DOHH2 (cell line): ENCODE data around the gene TAL2.

Experiments used
- H3F3A ChIP-seq: fragments of 200-600 bp; sonication (generic), shearing (Covaris generic); 2 replicates; pipeline ENCODE4 v1.6.0; 2016; ENCODE audit warnings: antibody characterized with exemption, mild to moderate bottlenecking; ENCODE audit not compliant: control insufficient read depth, insufficient read depth
- H3K27ac ChIP-seq: fragments of 200-600 bp; sonication (generic); 2 replicates; pipeline ENCODE4 v1.5.1; 2014; ENCODE audit warnings: low read depth, mild to moderate bottlenecking, low read length, moderate library complexity
- H3K27me3 ChIP-seq: fragments of 200-600 bp; sonication (generic); 2 replicates; pipeline ENCODE4 v1.6.1; 2014; ENCODE audit warnings: mild to moderate bottlenecking, low read length, mixed read lengths; ENCODE audit not compliant: control insufficient read depth
- H3K36me3 ChIP-seq: fragments of 200-600 bp; sonication (generic); 2 replicates; pipeline ENCODE4 v1.6.1; 2014; ENCODE audit warnings: mild to moderate bottlenecking, low read length, moderate library complexity, mixed read lengths; ENCODE audit not compliant: control insufficient read depth
- H3K4me1 ChIP-seq: fragments of 200-600 bp; sonication (generic); 2 replicates; pipeline ENCODE4 v1.6.1; 2014; ENCODE audit warnings: mild to moderate bottlenecking, low read length, mixed read lengths; ENCODE audit not compliant: control insufficient read depth
- H3K4me2 ChIP-seq: fragments of 200-600 bp; sonication (generic); 2 replicates; pipeline ENCODE4 v1.6.0; 2014; ENCODE audit warnings: mild to moderate bottlenecking, low read length, moderate library complexity
- H3K4me3 ChIP-seq: fragments of 200-600 bp; sonication (generic); 2 replicates; pipeline ENCODE4 v1.5.1; 2014; ENCODE audit warnings: mild to moderate bottlenecking, low read length, mixed read lengths
- H3K79me2 ChIP-seq: fragments of 200-600 bp; sonication (generic); 2 replicates; pipeline ENCODE4 v1.6.1; 2014; ENCODE audit warnings: mild to moderate bottlenecking, low read length, mixed read lengths; ENCODE audit not compliant: control insufficient read depth
- H3K9me2 ChIP-seq: fragments of 200-600 bp; sonication (generic); replicated peaks from 2 replicates; pipeline ENCODE4 v1.6.1; 2014; ENCODE audit warnings: mild to moderate bottlenecking, low read length, mixed read lengths; ENCODE audit not compliant: control insufficient read depth
- H3K9me3 ChIP-seq: fragments of 200-600 bp; sonication (generic); 2 replicates; pipeline ENCODE4 v1.6.1; 2014; ENCODE audit warnings: antibody characterized with exemption, low read length, mixed read lengths; ENCODE audit not compliant: control insufficient read depth, insufficient read depth
- H4K20me1 ChIP-seq: fragments of 200-600 bp; sonication (generic); 2 replicates; pipeline ENCODE4 v1.6.0; 2014; ENCODE audit warnings: low read depth, mild to moderate bottlenecking, antibody characterized with exemption, low read length, moderate library complexity; ENCODE audit not compliant: control insufficient read depth, insufficient read depth
- EZH2phosphoT487 ChIP-seq: fragments of 200-600 bp; sonication (generic); IDR thresholded peaks from 2 replicates; pipeline ENCODE4 v1.6.1; 2017; ENCODE audit warnings: borderline replicate concordance, mild to moderate bottlenecking, antibody characterized with exemption, low read length, moderate library complexity, mixed read lengths
- TF ChIP-seq, protein P1 (sequence below): fragments of 200-600 bp; sonication (generic); IDR thresholded peaks from one replicate; pipeline ENCODE4 v1.5.1; 2014; ENCODE audit warnings: antibody characterized with exemption, mild to moderate bottlenecking, low read depth, low read length; ENCODE audit not compliant: poor library complexity, severe bottlenecking

Gene TAL2

GRCh38 chr9:105710638-105711037, 48.4 kb downstream of the TAL2 start:
- no peaks in the 10 kb centered on the region for H3K27me3 ChIP-seq
- H3F3A ChIP-seq, result 0 out of 2 replicates have a peak, but pooled peaks cover 4% of the 10 kb centered on the region
- H3K9me3 ChIP-seq, result no peaks in the 10 kb centered on the region
- TF ChIP-seq, protein P1, sequence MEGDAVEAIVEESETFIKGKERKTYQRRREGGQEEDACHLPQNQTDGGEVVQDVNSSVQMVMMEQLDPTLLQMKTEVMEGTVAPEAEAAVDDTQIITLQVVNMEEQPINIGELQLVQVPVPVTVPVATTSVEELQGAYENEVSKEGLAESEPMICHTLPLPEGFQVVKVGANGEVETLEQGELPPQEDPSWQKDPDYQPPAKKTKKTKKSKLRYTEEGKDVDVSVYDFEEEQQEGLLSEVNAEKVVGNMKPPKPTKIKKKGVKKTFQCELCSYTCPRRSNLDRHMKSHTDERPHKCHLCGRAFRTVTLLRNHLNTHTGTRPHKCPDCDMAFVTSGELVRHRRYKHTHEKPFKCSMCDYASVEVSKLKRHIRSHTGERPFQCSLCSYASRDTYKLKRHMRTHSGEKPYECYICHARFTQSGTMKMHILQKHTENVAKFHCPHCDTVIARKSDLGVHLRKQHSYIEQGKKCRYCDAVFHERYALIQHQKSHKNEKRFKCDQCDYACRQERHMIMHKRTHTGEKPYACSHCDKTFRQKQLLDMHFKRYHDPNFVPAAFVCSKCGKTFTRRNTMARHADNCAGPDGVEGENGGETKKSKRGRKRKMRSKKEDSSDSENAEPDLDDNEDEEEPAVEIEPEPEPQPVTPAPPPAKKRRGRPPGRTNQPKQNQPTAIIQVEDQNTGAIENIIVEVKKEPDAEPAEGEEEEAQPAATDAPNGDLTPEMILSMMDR, result no peak
- no peak for TF ChIP-seq EZH2phosphoT487
- no peaks in the 10 kb centered on the region for H3K4me1 ChIP-seq
- H3K4me3 ChIP-seq, result no peak overlapping the region
- no peaks in the 10 kb centered on the region for H3K9me2 ChIP-seq
- no peak overlapping the region for H3K27ac ChIP-seq
- no peaks in the 10 kb centered on the region for H4K20me1 ChIP-seq
- H3K36me3 ChIP-seq, result peaks cover 6% of the 10 kb centered on the region; the same call in 1 of the 2 replicates
- no peaks in the 10 kb centered on the region for H3K79me2 ChIP-seq
- no peak overlapping the region for H3K4me2 ChIP-seq

- Histone ChIP-seq H3K9me2 (no peaks in the 10 kb centered on the region), H3K27me3 (no peaks in the 10 kb centered on the region), H3K9me3 (no peaks in the 10 kb centered on the region), H3F3A (0 out of 2 replicates have a peak, but pooled peaks cover 4% of the 10 kb centered on the region), H3K27ac (no peak overlapping the region), H4K20me1 (no peaks in the 10 kb centered on the region), H3K79me2 (no peaks in the 10 kb centered on the region), H3K4me3 (no peak overlapping the region), H3K4me2 (no peak overlapping the region), H3K4me1 (no peaks in the 10 kb centered on the region), H3K36me3 (peaks cover 6% of the 10 kb centered on the region; the same call in 1 of the 2 replicates)
- TF ChIP-seq EZH2phosphoT487, result no peak
- TF ChIP-seq, protein P1, result no peak
These were observed 49.6 kb downstream of the TAL2 start for GRCh38 chr9:105711867-105712266.

DNA sequence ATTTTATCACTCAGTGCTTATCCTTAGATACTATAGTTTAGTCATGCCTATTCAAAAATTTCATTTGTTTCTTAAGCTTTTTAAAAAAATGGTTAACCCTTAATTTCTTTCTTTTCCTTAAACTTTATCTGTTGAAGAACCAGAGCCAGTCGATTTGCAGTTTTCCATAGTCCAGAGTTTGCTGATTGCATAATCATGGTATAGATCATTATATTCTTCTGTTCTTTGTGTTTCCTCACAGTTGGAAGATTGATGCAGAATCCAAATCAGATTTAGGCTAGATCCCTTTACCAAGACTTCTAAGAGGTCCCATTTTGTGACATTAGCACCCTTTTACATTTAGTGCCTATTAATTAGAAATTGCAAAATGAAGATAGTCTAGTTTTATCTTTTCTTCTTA, 50.0 kb downstream of the TAL2 start:
- no peak overlapping the region for H3K4me3 ChIP-seq
- 0 out of 2 replicates have a peak, but pooled peaks cover 4% of the 10 kb centered on the region for H3F3A ChIP-seq
- no peak overlapping the region for H3K27ac ChIP-seq
- no peaks in the 10 kb centered on the region for H4K20me1 ChIP-seq
- H3K36me3 ChIP-seq, result peaks cover 6% of the 10 kb centered on the region; the same call in 1 of the 2 replicates
- H3K79me2 ChIP-seq, result no peaks in the 10 kb centered on the region
- H3K27me3 ChIP-seq, result no peaks in the 10 kb centered on the region
- no peaks in the 10 kb centered on the region for H3K4me1 ChIP-seq
- no peaks in the 10 kb centered on the region for H3K9me2 ChIP-seq
- H3K4me2 ChIP-seq, result no peak overlapping the region
- no peaks in the 10 kb centered on the region for H3K9me3 ChIP-seq
- TF ChIP-seq EZH2phosphoT487, result no peak
- TF ChIP-seq, protein P1, result no peak
